NCI-H2029 (cell line): ENCODE measurements around the gene KLHDC3.

Experiments used
- DNase-seq: peaks from one replicate; lab custom pipeline; 2025; lab: John Stamatoyannopoulos, UW

The KLHDC3 gene, protein sequence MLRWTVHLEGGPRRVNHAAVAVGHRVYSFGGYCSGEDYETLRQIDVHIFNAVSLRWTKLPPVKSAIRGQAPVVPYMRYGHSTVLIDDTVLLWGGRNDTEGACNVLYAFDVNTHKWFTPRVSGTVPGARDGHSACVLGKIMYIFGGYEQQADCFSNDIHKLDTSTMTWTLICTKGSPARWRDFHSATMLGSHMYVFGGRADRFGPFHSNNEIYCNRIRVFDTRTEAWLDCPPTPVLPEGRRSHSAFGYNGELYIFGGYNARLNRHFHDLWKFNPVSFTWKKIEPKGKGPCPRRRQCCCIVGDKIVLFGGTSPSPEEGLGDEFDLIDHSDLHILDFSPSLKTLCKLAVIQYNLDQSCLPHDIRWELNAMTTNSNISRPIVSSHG

GRCh38 chr6:43013843-43014433, at the start of gene KLHDC3, which contains the start of gene MEA1:
TSS of gene KLHDC3 (plus strand) at chr6:43014249. CDS start at chr6:43017193, 2,944 bp downstream.
TSS of gene MEA1 (minus strand) at chr6:43013946. CDS start at chr6:43013813, 133 bp downstream.
- DNase-seq, result peak; percentile 100

DNA sequence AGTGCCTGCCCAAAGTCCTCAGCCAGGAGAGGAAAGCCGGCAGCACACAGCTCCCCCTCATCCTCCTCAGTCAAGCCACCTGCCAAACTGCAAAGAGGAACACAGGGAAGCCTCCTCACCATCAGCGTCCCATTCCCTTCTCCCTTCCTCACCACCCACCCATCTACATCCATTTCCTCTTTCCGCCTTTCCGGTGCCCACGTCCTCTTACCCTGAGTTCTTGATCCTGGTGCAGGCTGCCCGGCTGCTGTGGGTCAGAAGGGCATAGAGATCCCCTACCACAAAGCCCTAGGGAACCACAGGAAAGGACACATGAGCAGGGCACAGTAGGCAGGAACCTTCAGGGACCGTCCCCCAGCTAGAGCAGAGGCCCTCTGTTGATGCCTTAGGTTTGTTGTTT, 47.5 kb upstream of the KLHDC3 start:
- no peak for DNase-seq

GRCh38 chr6:42967228-42967627, 46.8 kb upstream of the KLHDC3 start:
- DNase-seq, result no peak

GRCh38 chr6:42968126-42968701, 45.8 kb upstream of the KLHDC3 start:
- no peak for DNase-seq

DNA sequence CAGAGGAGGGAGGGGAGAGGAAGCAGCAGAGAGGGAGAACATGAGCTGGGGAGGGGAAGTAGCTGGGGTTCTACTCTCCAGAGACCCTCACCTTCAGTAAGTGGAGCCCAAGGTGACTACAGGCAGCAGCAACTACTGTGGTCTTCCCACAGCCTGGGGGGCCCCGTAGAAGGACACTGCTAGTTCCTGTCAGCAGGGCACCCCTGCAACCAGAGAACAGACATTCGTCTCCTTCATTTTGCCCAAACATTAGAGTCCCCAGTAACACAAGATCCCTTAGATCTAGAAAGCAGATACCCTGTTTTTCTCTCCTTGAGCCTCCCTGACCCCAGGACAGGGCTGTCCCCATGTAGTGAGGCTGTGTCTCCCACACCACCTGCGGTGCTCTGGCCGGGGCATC, 45.3 kb upstream of the KLHDC3 start:
- no peak for DNase-seq

- no peak for DNase-seq
These were observed 44.6 kb upstream of the KLHDC3 start for GRCh38 chr6:42969431-42969830.

- no peak for DNase-seq
These were observed 44.1 kb upstream of the KLHDC3 start for GRCh38 chr6:42969934-42970333.

DNA sequence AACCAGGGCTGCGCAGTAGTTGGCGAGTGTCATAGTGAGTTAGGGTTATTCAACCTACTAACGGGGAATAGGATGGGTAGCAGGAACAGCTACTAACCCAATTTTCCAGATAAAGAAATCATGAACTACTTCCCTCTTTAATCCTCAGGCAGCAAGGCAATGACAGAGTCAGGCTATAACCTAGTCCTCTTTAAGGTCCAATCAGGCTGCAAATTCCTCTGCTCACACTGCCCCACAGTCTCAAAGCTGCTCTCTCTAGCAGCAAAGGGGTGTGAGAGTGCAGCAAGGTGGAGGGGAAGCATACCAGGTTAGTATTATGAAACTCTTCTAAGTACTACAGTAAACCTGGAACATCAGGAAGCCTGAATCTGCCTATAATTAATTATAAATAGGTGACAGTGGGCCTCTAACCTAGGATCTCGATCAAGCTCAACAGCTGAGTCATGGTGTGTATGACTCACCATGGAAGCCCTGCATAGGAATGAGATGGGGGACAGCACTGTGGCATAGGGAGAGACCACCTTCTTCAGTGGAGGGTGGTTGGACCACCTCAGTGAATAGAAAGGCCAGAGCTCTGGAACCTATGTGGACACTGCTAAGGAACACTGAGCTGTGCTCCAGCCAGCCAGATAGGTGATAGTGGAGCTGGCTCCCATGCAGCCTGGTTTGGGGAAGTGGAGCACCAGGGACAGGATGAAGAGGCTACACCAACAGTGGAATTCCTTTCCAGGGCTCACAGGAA, 43.0 kb upstream of the KLHDC3 start:
- no peak for DNase-seq

DNA sequence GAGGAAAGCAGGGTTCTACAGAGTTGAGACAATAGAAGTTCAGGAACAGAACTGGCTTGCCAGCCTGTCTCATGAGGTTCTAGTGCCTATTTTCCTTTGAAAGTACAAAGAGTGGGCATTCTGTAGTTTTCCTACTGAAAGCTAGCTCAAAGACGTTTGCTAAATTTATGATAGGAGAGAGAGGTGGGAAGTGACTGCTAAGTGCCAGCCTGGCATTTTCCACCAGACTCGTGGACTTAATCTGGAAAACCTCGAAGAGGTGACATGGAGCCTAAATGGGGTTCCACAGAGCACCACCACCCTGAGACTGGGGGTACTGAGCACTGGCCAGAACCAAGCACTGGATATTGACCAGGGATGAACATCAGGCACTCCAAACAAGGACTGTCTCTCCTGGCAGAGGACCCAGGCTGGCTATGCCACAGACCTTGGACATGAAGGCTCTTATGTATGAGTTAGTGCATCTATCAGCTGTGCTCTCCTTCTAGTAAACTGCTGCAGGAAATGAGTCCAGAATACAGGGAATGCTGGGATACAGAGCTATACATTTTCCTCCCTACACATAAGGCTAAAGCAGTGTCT, 42.2 kb upstream of the KLHDC3 start:
- DNase-seq, result no peak

GRCh38 chr6:42973926-42974325, 40.1 kb upstream of the KLHDC3 start:
- DNase-seq, result no peak

DNA sequence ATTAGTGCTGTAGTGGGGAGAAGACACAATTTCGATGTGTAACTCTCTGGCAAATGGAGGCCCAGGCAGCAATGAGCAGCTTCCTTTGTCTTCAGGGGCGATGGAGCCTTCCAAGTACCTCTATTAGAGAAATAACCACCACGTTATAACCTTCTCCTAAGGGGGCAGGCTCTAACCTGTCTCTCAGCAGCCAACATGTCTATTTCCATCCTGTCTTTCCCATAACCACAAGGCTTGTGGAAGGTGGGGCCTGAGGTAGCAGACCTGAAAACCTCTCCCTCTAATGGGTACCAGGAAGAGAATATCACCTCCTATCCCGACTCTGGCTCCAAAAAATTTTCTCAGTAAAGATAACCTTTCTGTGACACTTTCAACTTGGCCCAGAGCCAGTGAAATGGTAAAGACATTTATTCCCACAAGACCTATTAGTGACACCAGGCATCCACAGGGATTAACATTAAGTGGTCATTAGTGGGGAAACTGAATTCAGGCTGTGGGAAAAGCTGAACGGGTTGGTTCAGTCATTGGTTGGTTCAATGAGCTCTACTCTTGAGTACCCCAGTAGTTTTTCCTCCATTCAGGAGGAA, 39.0 kb upstream of the KLHDC3 start:
- no peak for DNase-seq

- no peak for DNase-seq
These were observed 35.6 kb upstream of the KLHDC3 start for GRCh38 chr6:42978487-42978838.

- peak; percentile 92 for DNase-seq
These were observed 35.1 kb upstream of the KLHDC3 start, which contains the start of gene PEX6 for GRCh38 chr6:42978839-42979522. TSS of gene PEX6 (minus strand) at chr6:42979181. CDS start at chr6:42979150, 31 bp downstream.

DNA sequence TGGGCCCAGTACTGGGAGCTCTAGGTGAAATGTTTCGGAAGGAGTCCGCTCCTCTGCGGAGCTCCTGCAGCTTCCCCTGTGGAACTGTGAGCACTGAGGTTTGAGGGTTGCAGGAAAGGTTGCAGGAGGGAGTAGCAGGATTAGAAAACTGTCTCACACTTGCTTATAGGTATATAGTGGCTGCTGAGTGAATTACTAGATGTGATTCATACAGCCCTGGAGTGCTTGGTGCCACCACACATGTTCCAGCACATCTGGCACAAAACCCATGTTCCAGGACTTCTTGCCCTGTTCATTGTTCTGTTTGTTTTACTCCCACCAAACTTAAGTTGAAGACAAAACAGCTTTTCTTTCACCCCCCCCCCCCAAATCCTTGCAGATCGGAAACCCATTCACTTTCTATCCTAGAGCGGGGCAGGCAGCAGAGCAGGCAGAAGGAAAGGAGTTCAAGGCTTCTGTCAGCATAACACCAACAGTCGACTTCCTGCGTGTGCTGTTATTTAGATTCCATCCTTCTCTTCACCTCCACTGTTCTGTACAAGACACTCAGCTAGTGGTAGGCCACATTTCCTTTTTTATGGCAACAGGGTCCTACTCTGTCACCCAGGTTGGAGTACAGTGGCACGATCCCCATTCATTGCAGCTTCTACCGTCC, 34.4 kb upstream of the KLHDC3 start:
- DNase-seq, result no peak

DNA sequence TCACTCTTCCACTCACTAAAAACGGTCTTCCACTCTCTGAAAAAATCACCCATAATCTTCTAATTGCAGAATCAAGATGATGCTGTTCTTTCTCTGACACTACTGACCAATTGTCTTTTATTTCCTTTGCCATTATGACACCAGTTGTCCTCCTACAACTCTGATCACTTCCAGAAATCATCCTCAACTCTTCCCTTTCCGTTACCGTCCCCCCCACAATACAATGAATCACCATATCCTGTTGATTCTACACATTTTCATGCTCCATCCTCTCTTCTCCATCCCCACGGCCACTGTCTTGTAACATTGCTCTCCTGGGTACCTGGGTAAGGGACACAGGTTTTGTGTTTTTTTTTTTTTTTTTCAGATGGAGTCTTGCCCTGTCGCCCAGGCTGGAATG, 32.2 kb upstream of the KLHDC3 start:
- DNase-seq, result no peak

DNA sequence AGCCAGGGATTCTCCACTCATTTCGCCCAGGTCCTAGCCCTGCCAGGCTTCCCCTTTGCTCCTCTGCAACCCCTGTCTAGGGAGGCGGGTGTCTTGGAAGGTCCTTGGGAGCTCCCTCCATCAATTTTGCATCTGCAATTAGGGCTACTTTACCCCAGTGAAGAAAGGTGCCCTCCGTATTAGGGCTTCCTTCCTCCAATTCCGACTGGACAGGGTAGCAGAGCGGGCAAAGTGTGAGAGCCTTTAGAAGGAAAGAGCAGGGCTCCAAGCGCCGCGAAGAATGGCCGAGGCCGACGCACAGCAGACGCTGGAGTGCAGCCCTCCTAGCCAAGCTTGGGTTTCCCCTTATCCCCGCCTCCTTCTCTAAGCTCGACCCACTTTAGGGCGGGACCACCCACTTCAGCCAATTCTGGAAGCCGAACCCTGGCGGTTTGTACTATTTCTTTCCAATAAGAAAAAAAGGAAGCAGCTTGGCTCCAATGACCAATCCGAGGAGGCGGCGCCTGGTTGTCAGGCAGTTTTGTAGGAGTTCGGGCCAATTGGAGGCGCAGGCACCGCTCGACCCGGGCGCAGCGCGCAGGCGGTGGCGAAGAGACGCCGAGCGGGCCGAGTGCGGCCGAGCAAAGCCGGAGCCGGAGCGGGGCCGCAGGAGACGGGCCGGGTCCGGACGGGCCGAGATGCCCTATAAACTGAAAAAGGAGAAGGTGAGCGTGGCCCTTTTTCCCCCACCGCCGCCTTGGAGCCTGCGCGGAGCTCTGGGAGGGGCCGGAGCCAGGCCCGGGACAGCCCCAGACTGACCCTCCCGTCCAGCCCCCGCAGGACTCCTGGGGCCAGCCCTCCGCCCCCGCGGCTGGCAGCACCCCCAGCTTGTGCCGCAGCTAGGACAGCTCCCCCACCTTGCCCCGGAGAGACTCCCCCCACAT, 29.8 kb upstream of the KLHDC3 start, which contains the start of gene PPP2R5D:
Gene PPP2R5D (plus strand): TSS at position 570 of the 923 bp plus-strand sequence. CDS start 108 bp downstream, at position 678.
- DNase-seq, result peak; percentile 99

DNA sequence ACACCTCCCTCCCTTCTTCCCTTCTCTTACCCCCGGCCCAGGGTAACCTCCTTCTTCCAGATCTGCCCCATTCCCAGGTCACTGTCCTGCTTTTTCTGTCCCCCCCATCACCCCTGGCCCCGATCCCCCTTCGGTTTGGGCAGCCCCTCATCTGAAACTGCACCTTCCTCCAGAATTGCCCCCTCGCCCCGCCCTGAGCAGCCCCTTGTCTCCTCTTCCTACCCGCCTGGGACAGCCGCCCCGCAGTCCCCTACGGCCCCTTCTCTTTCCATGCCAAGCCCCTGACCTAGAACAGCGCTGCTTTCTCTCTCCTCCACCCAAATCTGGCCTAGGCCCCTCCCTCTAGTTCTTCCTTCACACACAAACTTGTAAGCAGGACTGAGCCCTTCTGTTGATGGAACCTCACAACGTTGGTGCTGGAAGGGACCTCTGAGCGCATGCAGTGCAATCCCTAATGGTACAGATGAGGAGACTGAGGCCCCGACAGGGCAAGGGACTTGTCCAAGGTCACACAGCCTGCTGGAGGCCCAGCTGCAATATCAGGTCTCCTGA, 29.0 kb upstream of the KLHDC3 start:
- DNase-seq, result no peak

- DNase-seq, result no peak
These were observed 26.3 kb upstream of the KLHDC3 start for GRCh38 chr6:42987533-42988451.
